Suppressor macrophage treated with lipopolysaccharide for 1 hour (primary cell): Measurements from ENCODE around the gene SLC16A2.
"Not testable (repeated sequence)": the region's sequence is repeated elsewhere in the genome, so short reads cannot be mapped to it uniquely, and the experiment has no call there.

Experiments
- DNase-seq, 3 donors: peaks; one replicate each; pipeline ENCODE4 v3.0.0-alpha.2; 2020 to 2022

Gene SLC16A2

DNA sequence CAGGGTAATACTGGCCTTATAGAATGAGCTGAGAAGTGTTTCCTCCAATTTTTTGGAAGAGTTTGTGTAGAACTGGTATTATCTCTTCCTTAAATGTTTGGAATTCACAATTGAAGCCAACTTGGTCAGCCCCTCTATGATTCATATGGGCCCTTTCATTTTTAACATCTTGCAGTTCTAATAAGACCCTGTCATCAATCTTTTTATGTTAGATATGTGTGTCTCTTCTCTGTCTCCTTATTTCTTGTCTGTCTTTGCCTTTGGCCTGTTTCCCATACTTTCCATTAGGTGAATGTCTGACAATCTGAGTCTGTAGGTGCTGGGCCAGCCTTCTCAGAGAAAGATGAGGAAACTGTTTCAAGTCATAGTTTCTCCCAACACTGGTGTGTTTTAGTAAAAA is 88.7 kb downstream of the SLC16A2 start:
- DNase-seq = no peak

- DNase-seq = no peak
Observed at GRCh38 chrX:74510401-74510800, 89.1 kb downstream of the SLC16A2 start.

DNA sequence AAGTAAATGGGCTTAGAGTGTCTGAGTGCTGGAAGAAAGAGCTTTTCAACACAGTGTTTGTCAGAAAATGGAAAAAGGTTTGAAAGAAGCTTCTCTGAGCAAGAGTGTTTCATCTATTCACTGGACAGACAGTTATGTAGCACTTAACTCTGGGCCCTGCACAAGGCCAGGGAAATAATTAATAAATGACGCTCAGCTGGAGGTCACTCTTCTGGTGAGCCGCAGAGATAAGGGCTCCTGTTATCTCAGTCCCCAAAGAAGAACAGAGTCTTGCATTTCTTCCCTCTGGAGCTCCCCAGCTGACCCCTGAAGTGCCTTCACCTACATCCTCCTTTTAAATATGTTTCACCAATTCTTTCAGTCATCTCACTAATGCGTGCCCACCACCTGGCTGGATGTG is 90.4 kb downstream of the SLC16A2 start:
- DNase-seq = no peak

DNA sequence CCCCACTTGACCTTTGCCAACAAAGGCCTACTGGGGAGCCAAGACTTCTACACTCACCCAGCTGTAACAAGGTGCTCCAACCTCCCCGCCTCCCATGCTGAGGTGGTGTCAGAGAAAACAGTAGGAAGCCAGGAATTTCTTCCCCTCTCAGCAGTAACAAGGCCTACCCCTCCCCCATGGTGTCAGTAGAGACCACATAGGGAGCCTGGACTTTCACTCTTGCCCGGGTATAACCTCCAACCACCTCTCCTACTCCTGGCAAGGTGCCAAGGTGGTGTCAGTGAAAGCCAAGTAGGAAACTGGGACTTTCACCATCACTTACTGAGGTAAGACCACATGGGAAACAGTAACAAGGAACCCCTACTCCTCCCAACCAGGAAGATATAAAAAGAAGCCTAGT is 93.1 kb downstream of the SLC16A2 start:
- no peak for DNase-seq

DNA sequence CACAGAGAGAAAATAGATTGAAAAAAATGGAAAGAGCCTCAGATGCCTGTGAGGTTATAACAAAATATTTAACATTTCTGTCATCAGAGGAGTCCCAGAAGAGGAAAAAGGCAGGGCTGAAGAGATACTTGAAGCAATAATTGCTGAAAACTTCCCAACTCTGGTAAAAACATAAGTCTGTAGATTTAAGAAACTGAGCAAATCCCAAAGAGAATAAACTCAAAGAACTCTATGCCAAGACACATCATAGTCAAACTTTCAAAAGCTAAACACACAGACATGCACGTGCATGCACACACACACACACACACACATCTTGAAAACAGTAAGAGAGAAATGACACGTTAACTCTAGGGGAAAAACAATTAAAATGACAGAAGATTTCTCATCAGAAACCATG is 94.1 kb downstream of the SLC16A2 start:
- no peak for DNase-seq

DNA sequence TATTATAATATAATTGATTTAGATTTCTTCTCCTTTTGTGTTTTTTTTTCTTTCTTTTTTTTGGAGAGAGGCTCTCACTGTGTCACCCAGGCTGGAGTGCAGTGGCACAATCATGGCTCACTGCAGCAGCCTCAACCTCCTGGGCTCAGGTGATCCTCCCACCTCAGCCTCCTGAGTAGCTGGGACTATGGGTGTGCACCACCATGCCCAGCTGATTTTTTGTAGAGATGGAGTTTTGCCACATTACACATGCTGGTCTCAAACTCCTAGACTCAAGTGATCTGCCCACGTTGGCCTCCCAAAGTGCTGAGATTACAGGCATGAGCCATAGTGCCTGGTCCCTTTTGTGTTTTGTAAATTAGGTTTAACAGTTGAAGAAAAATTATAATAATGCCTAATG is 94.7 kb downstream of the SLC16A2 start:
- not testable (repeated sequence) for DNase-seq

DNA sequence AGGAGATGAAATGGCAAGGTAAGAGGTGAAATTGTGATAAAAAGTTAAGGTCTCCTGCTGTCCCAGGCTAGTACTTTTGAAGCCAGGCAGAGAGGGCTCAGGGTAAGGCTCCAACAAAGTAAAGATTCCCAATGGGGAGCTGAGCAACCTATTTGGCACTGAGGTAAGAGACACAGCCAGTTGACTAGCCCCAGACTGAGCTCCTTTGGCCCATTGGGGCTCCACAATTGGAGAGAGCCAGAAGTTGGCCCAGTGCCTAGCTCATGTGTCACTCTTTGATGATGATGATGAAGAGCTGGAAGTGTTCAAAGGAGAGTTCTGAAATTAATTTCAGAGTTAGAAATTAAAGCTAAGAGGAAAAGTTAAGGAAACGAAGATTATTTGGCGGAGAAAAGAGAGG is 98.6 kb downstream of the SLC16A2 start:
- no peak for DNase-seq

DNA sequence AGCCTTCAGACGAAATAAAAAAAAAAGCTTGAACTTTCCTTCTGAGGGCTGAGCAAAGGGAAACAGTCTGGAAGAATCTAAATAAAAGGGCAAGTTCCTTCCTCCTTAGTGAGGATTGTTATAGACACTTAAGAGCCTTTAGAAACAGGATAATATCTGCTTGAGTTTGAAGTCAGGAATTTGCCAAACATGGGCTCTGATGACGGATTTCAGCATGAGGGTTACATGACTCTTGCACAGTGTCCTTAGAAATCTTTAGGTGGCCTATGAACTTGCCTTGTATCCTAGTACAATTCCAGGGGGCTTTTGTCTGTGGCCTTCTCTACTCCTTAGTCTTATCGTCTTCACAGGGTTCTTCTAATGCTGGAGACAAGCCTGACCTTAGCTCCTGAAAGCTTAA is 99.0 kb downstream of the SLC16A2 start:
- DNase-seq = no peak

GRCh38 chrX:74520896-74521295 is 99.6 kb downstream of the SLC16A2 start:
- DNase-seq = no peak

DNA sequence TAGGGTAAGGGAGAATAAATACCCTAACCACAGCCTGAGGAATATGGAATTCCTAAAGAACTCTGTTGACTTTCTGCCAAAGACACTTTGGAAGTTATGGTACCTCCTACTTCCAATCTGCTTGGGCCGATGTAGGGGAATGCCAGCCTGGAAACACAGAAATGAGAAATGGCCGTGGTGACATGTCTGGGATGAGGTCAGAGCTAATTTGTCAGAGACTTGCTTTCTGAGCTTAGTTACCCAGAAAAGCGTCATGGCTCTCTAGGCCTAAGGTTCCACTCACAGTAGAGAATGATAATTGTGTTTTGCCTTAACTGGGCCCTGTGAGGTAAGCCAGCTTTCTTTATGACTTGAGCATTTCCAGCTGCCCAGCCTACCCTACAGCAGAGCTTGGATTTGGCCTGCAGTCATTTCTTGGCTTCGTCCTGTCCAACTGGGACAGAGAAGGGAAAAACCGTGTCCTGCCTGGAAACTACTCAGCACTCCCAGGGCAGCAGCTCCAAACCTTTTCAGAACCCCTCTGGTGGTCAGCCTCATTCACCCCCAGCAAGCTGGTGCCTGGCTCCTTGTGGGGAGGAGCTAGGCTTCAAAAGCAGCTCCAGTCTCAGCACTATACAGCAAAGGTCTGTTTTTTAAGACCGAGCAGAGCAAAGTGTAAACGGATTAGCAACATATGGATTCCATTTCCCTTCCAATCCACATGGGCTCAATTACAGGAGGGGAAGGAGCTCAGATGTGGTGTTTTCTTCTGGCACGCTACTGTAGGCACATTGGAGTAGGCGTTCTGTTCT is 100.9 kb downstream of the SLC16A2 start:
- DNase-seq = peak in 2 of 3 donors; percentile 3 to 32

DNA sequence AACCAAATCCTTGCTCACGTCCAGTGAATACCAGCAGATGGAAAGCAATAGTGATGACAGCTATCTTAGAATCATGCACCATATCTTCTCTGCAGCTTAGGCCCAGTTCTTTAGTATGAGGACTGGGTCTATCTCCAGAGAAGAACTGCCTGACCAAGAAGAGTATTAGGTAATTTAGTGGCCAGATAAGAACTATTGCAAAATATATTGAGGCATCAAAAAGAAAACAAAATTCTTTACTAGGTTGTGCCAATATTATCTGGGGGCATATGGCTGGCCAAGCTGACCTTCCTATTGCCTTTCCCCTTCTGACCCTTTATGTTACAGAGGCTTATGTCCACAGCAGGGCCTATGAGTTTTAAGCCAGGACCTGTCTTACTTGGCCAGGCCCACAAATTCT is 101.9 kb downstream of the SLC16A2 start:
- no peak for DNase-seq

GRCh38 chrX:74523870-74524735 is 102.8 kb downstream of the SLC16A2 start:
- DNase-seq = no peak

DNA sequence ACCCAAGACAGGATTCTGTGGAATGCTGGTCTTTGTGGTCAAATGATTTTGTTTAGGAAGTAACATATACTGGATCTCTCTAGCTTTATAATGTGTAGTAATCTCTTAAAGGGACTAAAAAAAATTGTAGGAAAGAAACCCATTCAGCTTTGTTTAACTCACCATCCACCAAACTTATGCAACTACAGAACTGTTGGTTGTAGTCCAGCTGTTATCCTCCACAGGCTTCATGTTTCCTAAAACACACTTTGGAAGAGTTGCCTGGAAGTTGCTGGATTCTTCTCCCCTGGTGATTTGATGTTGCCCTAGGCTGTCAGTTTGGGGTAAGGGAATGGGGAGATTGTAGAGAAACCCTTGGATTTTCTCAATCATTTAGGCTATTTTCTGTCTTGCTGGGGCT is 103.8 kb downstream of the SLC16A2 start:
- no peak for DNase-seq

GRCh38 chrX:74526764-74527163 is 105.5 kb downstream of the SLC16A2 start:
- DNase-seq = no peak

GRCh38 chrX:74527350-74527749 is 106.1 kb downstream of the SLC16A2 start:
- DNase-seq = no peak

GRCh38 chrX:74529311-74529710 is 108.0 kb downstream of the SLC16A2 start:
- DNase-seq = no peak

- no peak for DNase-seq
Observed at GRCh38 chrX:74531081-74531480, 109.8 kb downstream of the SLC16A2 start.

GRCh38 chrX:74534569-74535038 is 113.3 kb downstream of the SLC16A2 start:
- DNase-seq = peak; percentile 10 to 31 (median 20)

DNA sequence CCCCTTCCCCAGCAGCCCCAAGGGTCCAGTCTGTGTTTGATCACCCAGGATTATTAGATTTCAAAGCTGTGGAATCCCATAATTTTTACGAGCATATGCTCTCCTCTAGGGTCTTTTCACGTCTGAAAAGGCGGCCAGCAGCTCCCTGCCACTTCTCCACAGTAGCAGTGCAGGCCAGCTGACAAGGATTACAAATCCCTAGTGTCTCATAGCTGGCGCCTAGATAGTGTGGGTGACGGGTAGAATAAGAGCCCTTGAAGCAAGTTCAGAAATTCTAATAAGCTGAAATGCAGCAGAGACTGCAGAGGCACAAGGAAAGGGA is 113.8 kb downstream of the SLC16A2 start:
- peak in 2 of 3 donors; percentile 32 to 41 for DNase-seq

DNA sequence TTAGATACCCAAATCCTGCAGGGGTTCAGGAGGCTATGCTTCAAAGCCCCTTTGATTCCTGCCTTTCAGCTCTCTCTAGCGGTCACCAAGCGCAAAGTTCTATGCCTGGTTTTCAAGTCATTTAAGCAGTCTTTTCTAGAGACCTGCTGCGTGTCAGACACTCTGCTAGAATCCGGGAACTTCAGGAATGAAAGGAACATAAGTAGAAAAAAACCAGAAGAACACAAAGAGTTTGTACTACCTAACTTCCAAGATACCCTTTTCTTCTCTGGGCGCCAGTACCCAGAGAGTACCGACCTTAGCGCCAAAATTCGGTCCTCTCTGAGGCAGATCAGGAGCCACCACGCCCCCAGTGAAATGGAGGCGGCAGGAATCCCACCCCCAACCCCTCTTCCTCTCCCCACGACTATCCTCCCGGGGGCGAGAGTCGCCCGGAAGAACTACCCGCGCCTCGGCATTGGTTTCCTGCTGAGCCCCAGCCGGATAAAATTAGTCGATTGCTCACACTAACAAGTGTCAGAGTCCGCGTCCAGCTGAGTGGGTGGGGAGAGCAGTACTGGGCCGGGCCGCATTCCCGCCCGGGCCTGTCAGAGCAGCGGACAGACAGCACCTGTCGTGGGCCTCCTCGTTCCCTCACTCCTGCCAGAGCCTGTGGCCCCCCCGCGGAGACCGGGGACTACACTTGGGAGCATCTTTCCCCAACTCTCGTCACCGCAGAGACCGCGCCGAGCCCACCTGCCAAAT is 114.3 kb downstream of the SLC16A2 start:
- DNase-seq = peak; percentile 73 to 83 (median 82)

- peak; percentile 63 to 89 (median 87) for DNase-seq
Observed at GRCh38 chrX:74536152-74536831, 115.0 kb downstream of the SLC16A2 start.

GRCh38 chrX:74536832-74537371 is 115.6 kb downstream of the SLC16A2 start:
- DNase-seq = peak; percentile 3 to 21 (median 11)
